ENCODE data around the gene TARDBP.
"Not testable (repeated sequence)": the region's sequence is repeated elsewhere in the genome, so short reads cannot be mapped to it uniquely, and the experiment has no call there.

Gene TARDBP

GRCh38 chr1:11070876-11071275 lies 58.4 kb downstream of the TARDBP start:
- DNase-seq, result no peak
- in situ Hi-C loops (cut with HindIII; ENCODE audit: low pct_ligation_motif_present, low pct_unique_long_range_greater_than_20kb, low sequenced_read_pairs), result no loop called here

- in situ Hi-C loops (cut with HindIII; ENCODE audit: low pct_ligation_motif_present, low pct_unique_long_range_greater_than_20kb, low sequenced_read_pairs), result no loop called here
- no peak for DNase-seq
Measured at GRCh38 chr1:11071463-11072215, 59.2 kb downstream of the TARDBP start.

- DNase-seq, result no peak
- in situ Hi-C loops (cut with HindIII; ENCODE audit: low pct_ligation_motif_present, low pct_unique_long_range_greater_than_20kb, low sequenced_read_pairs), result no loop called here
Measured at GRCh38 chr1:11072216-11072917, 59.9 kb downstream of the TARDBP start.

- in situ Hi-C loops (cut with HindIII; ENCODE audit: low pct_ligation_motif_present, low pct_unique_long_range_greater_than_20kb, low sequenced_read_pairs); DNase-seq: not testable (repeated sequence)
Measured at GRCh38 chr1:11073398-11073797, 60.9 kb downstream of the TARDBP start.
